Measurements from ENCODE around the gene RAB27A. TPM values are rescaled to one million over a fixed set of nuclear protein-coding genes. Genes with fewer than 3 reads are reported as not detected.

Gene RAB27A
- total RNA-seq, 1 experiment from 2014 or later: 6.3 TPM

DNA sequence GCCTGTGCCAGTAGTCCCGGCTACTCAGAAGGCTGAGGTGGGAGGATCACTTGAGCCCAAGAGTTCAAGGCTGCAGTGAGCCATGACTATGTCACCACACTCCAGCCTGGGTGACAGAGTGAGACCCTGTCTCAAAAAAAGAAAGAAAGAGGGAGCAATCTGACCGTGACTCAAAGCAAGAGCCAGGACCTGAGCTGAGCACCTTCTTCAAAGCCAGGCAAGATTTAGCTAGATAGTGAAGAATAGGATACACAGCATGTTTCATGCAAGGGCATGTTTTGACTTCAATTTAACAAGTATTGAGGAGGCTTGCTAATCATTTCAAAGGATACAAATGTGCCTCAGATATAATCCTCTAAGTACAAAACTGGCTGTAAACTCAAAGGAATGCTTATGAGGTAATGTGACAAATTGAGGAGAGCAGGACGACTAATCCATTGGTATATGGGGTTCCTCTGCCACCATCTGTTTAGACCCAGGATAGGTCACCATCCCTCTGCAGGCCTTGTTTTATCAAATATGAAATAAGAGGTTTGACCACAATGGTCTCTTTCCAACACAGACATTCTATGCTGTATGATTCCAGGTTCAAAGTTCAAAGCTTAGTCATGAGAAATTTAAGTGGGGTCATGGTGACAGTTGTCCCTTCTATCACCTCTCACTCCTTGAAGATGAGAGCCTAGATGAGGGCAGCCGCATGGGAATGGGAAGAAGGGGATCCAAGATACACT is 33.2 kb downstream of the RAB27A start:
- intact Hi-C loops (cut with micrococcal nuclease): no loop called here
- Histone ChIP-seq H3K27me3 (ENCODE audit: low read length) (no peaks in the 10 kb centered on the region), H3K27ac (ENCODE audit: low read length) (no peak overlapping the region), H3K9me2 (replicated peaks; ENCODE audit: low read length) (no peaks in the 10 kb centered on the region), H3K4me1 (ENCODE audit: insufficient read depth, low read length) (no peaks in the 10 kb centered on the region), H3K79me2 (ENCODE audit: low read length) (no peaks in the 10 kb centered on the region), H3K36me3 (ENCODE audit: low read depth, low read length) (no peaks in the 10 kb centered on the region), H3F3A (ENCODE audit: low read length, unreplicated experiment) (no peaks in the 10 kb centered on the region), H3K9ac (ENCODE audit: low read length) (no peak overlapping the region), H3K9me3 (ENCODE audit: low read length) (no peaks in the 10 kb centered on the region), H3K4me3 (ENCODE audit: low read length) (no peak overlapping the region), H4K20me1 (ENCODE audit: low read length) (no peaks in the 10 kb centered on the region), H3K4me2 (ENCODE audit: low read length) (no peak overlapping the region), H2AFZ (ENCODE audit: low read length) (no peak overlapping the region)
- DNase-seq (no peak), ATAC-seq (no peak)
- BruUV-seq (replicated peaks): no TSS peak
- ChIA-PET POLR2A (ENCODE audit: unreplicated experiment) (no interaction called here), CTCF (no interaction called here)
- TF ChIP-seq EZH2phosphoT487 (IDR thresholded peaks at IDR 0.05; ENCODE audit: borderline replicate concordance, low read length) (no peak), EZH2 (IDR thresholded peaks at IDR 0.05; ENCODE audit: low read length, unreplicated experiment) (no peak)
- TF ChIP-seq, protein P1, sequence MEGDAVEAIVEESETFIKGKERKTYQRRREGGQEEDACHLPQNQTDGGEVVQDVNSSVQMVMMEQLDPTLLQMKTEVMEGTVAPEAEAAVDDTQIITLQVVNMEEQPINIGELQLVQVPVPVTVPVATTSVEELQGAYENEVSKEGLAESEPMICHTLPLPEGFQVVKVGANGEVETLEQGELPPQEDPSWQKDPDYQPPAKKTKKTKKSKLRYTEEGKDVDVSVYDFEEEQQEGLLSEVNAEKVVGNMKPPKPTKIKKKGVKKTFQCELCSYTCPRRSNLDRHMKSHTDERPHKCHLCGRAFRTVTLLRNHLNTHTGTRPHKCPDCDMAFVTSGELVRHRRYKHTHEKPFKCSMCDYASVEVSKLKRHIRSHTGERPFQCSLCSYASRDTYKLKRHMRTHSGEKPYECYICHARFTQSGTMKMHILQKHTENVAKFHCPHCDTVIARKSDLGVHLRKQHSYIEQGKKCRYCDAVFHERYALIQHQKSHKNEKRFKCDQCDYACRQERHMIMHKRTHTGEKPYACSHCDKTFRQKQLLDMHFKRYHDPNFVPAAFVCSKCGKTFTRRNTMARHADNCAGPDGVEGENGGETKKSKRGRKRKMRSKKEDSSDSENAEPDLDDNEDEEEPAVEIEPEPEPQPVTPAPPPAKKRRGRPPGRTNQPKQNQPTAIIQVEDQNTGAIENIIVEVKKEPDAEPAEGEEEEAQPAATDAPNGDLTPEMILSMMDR (conservative IDR thresholded peaks at IDR 0.05; ENCODE audit: low read depth, low read length): no peak

DNA sequence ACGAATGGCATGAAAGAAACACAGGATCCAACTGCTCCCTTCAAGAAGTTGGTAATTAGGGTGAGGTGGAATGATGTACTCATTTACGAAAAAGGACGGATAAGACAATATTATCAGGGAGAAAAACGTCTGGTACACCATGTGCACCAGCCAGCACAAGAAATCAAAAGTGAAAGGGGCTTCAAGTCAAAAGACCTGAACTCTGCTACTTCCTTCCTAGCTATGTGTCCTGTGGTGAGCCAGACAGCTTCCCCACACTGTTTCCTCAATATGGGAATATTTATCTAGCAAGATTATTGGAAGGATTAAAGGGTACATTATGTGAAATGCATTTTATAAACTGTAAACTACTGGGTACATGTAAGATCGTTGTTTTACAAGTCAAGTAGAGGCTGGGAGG is 33.9 kb downstream of the RAB27A start:
- Histone ChIP-seq H3F3A (ENCODE audit: low read length, unreplicated experiment) (no peaks in the 10 kb centered on the region), H3K4me1 (ENCODE audit: insufficient read depth, low read length) (no peaks in the 10 kb centered on the region), H3K79me2 (ENCODE audit: low read length) (no peaks in the 10 kb centered on the region), H4K20me1 (ENCODE audit: low read length) (no peaks in the 10 kb centered on the region), H3K4me2 (ENCODE audit: low read length) (no peak overlapping the region), H3K9me3 (ENCODE audit: low read length) (no peaks in the 10 kb centered on the region), H3K36me3 (ENCODE audit: low read depth, low read length) (no peaks in the 10 kb centered on the region), H3K27ac (ENCODE audit: low read length) (no peak overlapping the region), H3K9ac (ENCODE audit: low read length) (no peak overlapping the region), H3K27me3 (ENCODE audit: low read length) (no peaks in the 10 kb centered on the region), H2AFZ (ENCODE audit: low read length) (no peak overlapping the region), H3K9me2 (replicated peaks; ENCODE audit: low read length) (no peaks in the 10 kb centered on the region), H3K4me3 (ENCODE audit: low read length) (no peak overlapping the region)
- intact Hi-C loops (cut with micrococcal nuclease): no loop called here
- CTCF ChIA-PET: no interaction called here
- no peak for TF ChIP-seq EZH2phosphoT487 (IDR thresholded peaks at IDR 0.05; ENCODE audit: borderline replicate concordance, low read length)
- TF ChIP-seq, protein P1 (conservative IDR thresholded peaks at IDR 0.05; ENCODE audit: low read depth, low read length): no peak
- no peak for TF ChIP-seq EZH2 (IDR thresholded peaks at IDR 0.05; ENCODE audit: low read length, unreplicated experiment)
- ATAC-seq: no peak
- no TSS peak for BruUV-seq (replicated peaks)
- no peak for DNase-seq
- POLR2A ChIA-PET (ENCODE audit: unreplicated experiment): no interaction called here

DNA sequence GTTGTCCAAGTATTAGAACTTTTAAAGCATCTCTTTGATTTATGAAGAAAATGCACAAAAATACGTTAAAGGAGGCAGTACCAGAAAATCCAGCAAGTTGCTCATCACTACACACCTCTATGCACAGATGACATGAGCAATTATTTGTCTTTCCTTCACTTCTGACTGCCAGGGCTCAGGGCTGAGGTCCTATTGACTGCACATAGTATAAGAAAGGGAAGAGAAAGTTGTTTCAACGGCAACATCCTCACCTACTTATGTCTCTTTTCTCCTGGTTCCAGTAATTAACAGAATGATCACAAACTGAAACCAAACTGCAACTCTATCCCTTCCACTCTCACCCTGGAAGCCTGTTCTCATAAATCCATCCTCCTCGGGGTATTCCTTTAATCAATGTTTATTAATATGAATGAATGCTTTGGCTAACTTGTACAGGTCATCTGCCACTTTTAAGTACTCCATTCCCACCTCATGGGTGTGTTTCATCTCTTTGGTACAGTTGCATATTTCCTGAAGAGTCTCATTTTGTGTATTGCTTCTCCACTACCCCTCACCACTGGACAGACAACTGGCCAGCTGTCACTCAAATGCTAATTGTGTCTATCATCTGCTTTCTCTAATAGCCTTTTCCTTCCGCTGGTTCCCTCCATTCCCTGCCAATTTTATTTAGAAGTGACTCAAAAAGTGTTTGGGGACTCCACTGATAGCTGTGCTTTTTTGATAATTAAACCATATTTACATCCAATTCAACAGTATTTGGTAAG is 34.5 kb downstream of the RAB27A start:
- POLR2A ChIA-PET (ENCODE audit: unreplicated experiment): no interaction called here
- Histone ChIP-seq H3K4me3 (ENCODE audit: low read length) (no peak overlapping the region), H3K9me3 (ENCODE audit: low read length) (no peaks in the 10 kb centered on the region), H3K27ac (ENCODE audit: low read length) (no peak overlapping the region), H2AFZ (ENCODE audit: low read length) (no peak overlapping the region), H3K36me3 (ENCODE audit: low read depth, low read length) (no peaks in the 10 kb centered on the region), H3K79me2 (ENCODE audit: low read length) (no peaks in the 10 kb centered on the region), H3F3A (ENCODE audit: low read length, unreplicated experiment) (no peaks in the 10 kb centered on the region), H3K4me2 (ENCODE audit: low read length) (no peak overlapping the region), H3K9ac (ENCODE audit: low read length) (no peak overlapping the region), H3K4me1 (ENCODE audit: insufficient read depth, low read length) (no peaks in the 10 kb centered on the region), H4K20me1 (ENCODE audit: low read length) (no peaks in the 10 kb centered on the region), H3K27me3 (ENCODE audit: low read length) (no peaks in the 10 kb centered on the region), H3K9me2 (replicated peaks; ENCODE audit: low read length) (no peaks in the 10 kb centered on the region)
- intact Hi-C loops (cut with micrococcal nuclease): no loop called here
- TF ChIP-seq EZH2 (IDR thresholded peaks at IDR 0.05; ENCODE audit: low read length, unreplicated experiment) (no peak), EZH2phosphoT487 (IDR thresholded peaks at IDR 0.05; ENCODE audit: borderline replicate concordance, low read length) (no peak)
- TF ChIP-seq, protein P1 (conservative IDR thresholded peaks at IDR 0.05; ENCODE audit: low read depth, low read length): no peak
- CTCF ChIA-PET: no interaction called here
- ATAC-seq (no peak), DNase-seq (no peak)
- BruUV-seq (replicated peaks): no TSS peak

All from PC-3 (cell line).